Testis (tissue), 2 donors: ENCODE results near the gene PTBP3.

Source experiments
- POLR2A ChIP-seq: fragments of 450-650 bp; IDR thresholded peaks from one replicate; pipeline ENCODE4 v1.6.1; 2017; ENCODE audit warnings: antibody characterized with exemption, mild to moderate bottlenecking, moderate library complexity
- TF ChIP-seq, protein P1 (sequence below), 3 experiments: fragments of 450-650 bp in 2 of 3; fragments of 200-600 bp in 1 of 3; sonication (generic) in 1 of 3; IDR thresholded peaks; one replicate each; pipeline ENCODE4 v1.5.1; 2016 to 2019; ENCODE audit warnings: antibody characterized with exemption in 3 of 3, mild to moderate bottlenecking in 2 of 3, moderate library complexity in 1 of 3

DNA sequence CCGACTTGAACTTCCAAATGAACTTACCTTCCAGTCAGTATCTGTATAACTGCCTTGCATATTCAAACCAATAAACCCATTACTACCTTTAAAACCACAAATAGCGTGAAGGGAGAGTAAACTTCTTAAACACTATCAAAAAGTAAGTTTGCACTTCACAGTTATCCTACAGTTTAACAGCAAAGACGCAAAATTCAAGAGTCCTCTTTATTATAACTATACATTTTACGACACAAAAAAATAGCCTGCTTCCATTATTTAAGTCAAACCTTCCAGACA, 1.8 kb downstream of the PTBP3 start:
- TF ChIP-seq, protein P1, sequence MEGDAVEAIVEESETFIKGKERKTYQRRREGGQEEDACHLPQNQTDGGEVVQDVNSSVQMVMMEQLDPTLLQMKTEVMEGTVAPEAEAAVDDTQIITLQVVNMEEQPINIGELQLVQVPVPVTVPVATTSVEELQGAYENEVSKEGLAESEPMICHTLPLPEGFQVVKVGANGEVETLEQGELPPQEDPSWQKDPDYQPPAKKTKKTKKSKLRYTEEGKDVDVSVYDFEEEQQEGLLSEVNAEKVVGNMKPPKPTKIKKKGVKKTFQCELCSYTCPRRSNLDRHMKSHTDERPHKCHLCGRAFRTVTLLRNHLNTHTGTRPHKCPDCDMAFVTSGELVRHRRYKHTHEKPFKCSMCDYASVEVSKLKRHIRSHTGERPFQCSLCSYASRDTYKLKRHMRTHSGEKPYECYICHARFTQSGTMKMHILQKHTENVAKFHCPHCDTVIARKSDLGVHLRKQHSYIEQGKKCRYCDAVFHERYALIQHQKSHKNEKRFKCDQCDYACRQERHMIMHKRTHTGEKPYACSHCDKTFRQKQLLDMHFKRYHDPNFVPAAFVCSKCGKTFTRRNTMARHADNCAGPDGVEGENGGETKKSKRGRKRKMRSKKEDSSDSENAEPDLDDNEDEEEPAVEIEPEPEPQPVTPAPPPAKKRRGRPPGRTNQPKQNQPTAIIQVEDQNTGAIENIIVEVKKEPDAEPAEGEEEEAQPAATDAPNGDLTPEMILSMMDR (IDR thresholded peaks at IDR 0.05): no peak
- TF ChIP-seq POLR2A: no peak
